Measurements from ENCODE around the gene PTPRB. TPM values are rescaled to one million over a fixed set of nuclear protein-coding genes. Genes with fewer than 3 reads are reported as not detected.

Gene PTPRB
- total RNA-seq, 1 experiment from 2014 or later: 0.33 TPM

GRCh38 chr12:70469221-70469820, 167.9 kb downstream of the PTPRB start:
- TF ChIP-seq TCF7L2 (IDR thresholded peaks at IDR 0.05; ENCODE audit: low read depth, low read length): no peak
- TF ChIP-seq REST (IDR thresholded peaks at IDR 0.05; ENCODE audit: insufficient read depth in 1 of 2, low read depth in 2 of 2, low read length in 1 of 2): no peak
- TF ChIP-seq POLR2AphosphoS5 (IDR thresholded peaks at IDR 0.05; ENCODE audit: low read depth, low read length): no peak
- no peak for TF ChIP-seq SIN3A (IDR thresholded peaks at IDR 0.05; ENCODE audit: borderline replicate concordance, insufficient read depth, low read depth, low read length)
- TF ChIP-seq CTCF (IDR thresholded peaks at IDR 0.05): no peak
- ATAC-seq (no peak), DNase-seq (ENCODE audit: low read depth, low spot score) (no peak)
- Histone ChIP-seq H3K27ac (ENCODE audit: low read length) (no peak overlapping the region), H3K4me3 (ENCODE audit: low read depth in 2 of 2, low read length in 2 of 2) (no peak overlapping the region), H3K9me3 (ENCODE audit: control insufficient read depth, insufficient read depth, low read depth, low read length) (no peaks in the 10 kb centered on the region), H3K4me1 (ENCODE audit: control insufficient read depth, insufficient read depth, low read length) (no peaks in the 10 kb centered on the region), H3K36me3 (ENCODE audit: control insufficient read depth, insufficient read depth, low read length) (no peaks in the 10 kb centered on the region; the same call in 1 of the 2 replicates), H3K27me3 (ENCODE audit: control insufficient read depth, insufficient read depth, low read length) (no peaks in the 10 kb centered on the region)
- ChIA-PET CTCF (no interaction called here), POLR2A (no interaction called here)
- intact Hi-C loops (cut with micrococcal nuclease; ENCODE audit: unreplicated experiment): no loop called here
- in situ Hi-C loops (cut with HindIII; ENCODE audit: low pct_unique_long_range_greater_than_20kb, low sequenced_read_pairs): no loop called here
- BruUV-seq (replicated peaks): no TSS peak

- POLR2A ChIA-PET: no interaction called here
- no peak for ATAC-seq
- no peak overlapping the region for H3K4me3 ChIP-seq (ENCODE audit: low read depth in 2 of 2, low read length in 2 of 2)
Measured at GRCh38 chr12:70468741-70469140, 168.5 kb downstream of the PTPRB start.

More at GRCh38 chr12:70468741-70469140, 168.5 kb downstream of the PTPRB start:
- CTCF ChIA-PET: no interaction called here
- in situ Hi-C loops (cut with HindIII; ENCODE audit: low pct_unique_long_range_greater_than_20kb, low sequenced_read_pairs): no loop called here
- Histone ChIP-seq H3K4me1 (ENCODE audit: control insufficient read depth, insufficient read depth, low read length) (no peaks in the 10 kb centered on the region), H3K9me3 (ENCODE audit: control insufficient read depth, insufficient read depth, low read depth, low read length) (0 out of 2 replicates have a peak, but pooled peaks cover 4% of the 10 kb centered on the region), H3K27ac (ENCODE audit: low read length) (no peak overlapping the region), H3K27me3 (ENCODE audit: control insufficient read depth, insufficient read depth, low read length) (no peaks in the 10 kb centered on the region), H3K36me3 (ENCODE audit: control insufficient read depth, insufficient read depth, low read length) (no peaks in the 10 kb centered on the region; the same call in 1 of the 2 replicates)
- no TSS peak for BruUV-seq (replicated peaks)
- intact Hi-C loops (cut with micrococcal nuclease; ENCODE audit: unreplicated experiment): no loop called here
- TF ChIP-seq CTCF (IDR thresholded peaks at IDR 0.05) (no peak), SIN3A (IDR thresholded peaks at IDR 0.05; ENCODE audit: borderline replicate concordance, insufficient read depth, low read depth, low read length) (no peak), REST (IDR thresholded peaks at IDR 0.05; ENCODE audit: insufficient read depth in 1 of 2, low read depth in 2 of 2, low read length in 1 of 2) (no peak), TCF7L2 (IDR thresholded peaks at IDR 0.05; ENCODE audit: low read depth, low read length) (no peak), POLR2AphosphoS5 (IDR thresholded peaks at IDR 0.05; ENCODE audit: low read depth, low read length) (no peak)
- DNase-seq (ENCODE audit: low read depth, low spot score): no peak

Data from Panc1 (cell line).